Measurements from ENCODE around the gene LAGE3.

LAGE3 gene

GRCh38 chrX:154452823-154453222 lies 26.3 kb downstream of the LAGE3 start:
- DNase-seq, result no peak

GRCh38 chrX:154450312-154450711 lies 28.8 kb downstream of the LAGE3 start:
- no peak for DNase-seq

- no peak for DNase-seq
These were observed 29.5 kb downstream of the LAGE3 start for GRCh38 chrX:154449618-154450017.

- no peak for DNase-seq
These were observed 30.6 kb downstream of the LAGE3 start for GRCh38 chrX:154448484-154448883.

- DNase-seq, result no peak
These were observed 32.7 kb downstream of the LAGE3 start for GRCh38 chrX:154446430-154446829.

GRCh38 chrX:154445776-154446175 lies 33.3 kb downstream of the LAGE3 start:
- DNase-seq, result no peak

GRCh38 chrX:154444755-154445246 lies 34.3 kb downstream of the LAGE3 start:
- DNase-seq, result no peak

GRCh38 chrX:154443992-154444754 lies 34.9 kb downstream of the LAGE3 start, which contains the start of gene FAM50A:
TSS of gene FAM50A (plus strand) at chrX:154444141. CDS start at chrX:154444236, 95 bp downstream.
- DNase-seq, result peak; percentile 25

GRCh38 chrX:154443479-154443910 lies 35.6 kb downstream of the LAGE3 start:
- no peak for DNase-seq

GRCh38 chrX:154441984-154442707 lies 36.9 kb downstream of the LAGE3 start:
- no peak for DNase-seq

GRCh38 chrX:154441564-154441963 lies 37.5 kb downstream of the LAGE3 start:
- DNase-seq, result no peak

GRCh38 chrX:154440623-154441357 lies 38.3 kb downstream of the LAGE3 start:
- DNase-seq, result no peak

- DNase-seq, result no peak
These were observed 39.2 kb downstream of the LAGE3 start for GRCh38 chrX:154439841-154440240.

GRCh38 chrX:154437971-154438893 lies 40.8 kb downstream of the LAGE3 start:
- DNase-seq, result no peak

- peak; percentile 2 for DNase-seq
These were observed 41.9 kb downstream of the LAGE3 start, which contains the start of gene GDI1 for GRCh38 chrX:154436983-154437752. TSS of gene GDI1 (plus strand) at chrX:154437154. CDS start at chrX:154437255, 101 bp downstream.

- DNase-seq, result no peak
These were observed 42.6 kb downstream of the LAGE3 start for GRCh38 chrX:154436374-154436982.

GRCh38 chrX:154435171-154435733 lies 43.8 kb downstream of the LAGE3 start:
- no peak for DNase-seq

- DNase-seq, result no peak
These were observed 44.5 kb downstream of the LAGE3 start for GRCh38 chrX:154434394-154435168.

- DNase-seq, result no peak
These were observed 45.5 kb downstream of the LAGE3 start for GRCh38 chrX:154433605-154434004.

- DNase-seq, result no peak
These were observed 46.9 kb downstream of the LAGE3 start for GRCh38 chrX:154432210-154432609.
